ENCODE measurements around the gene SERINC2.

DNA sequence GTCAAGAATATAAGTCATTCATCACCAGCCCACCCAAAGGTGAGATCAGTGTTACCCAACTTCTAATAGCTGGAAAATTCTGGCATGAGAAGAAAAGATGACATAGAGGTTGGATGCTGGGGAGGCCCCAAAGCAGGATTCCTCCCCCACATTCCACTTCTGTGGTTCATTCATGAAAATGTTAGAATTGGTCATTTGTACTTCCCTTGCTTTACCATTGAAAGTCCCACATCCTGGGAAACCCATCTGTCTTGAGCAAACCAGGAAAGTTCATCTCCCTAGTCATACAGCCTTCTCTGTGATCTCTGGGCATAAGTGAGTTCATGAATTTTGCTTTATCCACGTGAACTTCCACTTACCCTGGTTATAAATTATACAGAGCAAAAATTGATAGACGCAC, 66.8 kb downstream of the SERINC2 start:
- TF ChIP-seq, protein P1, sequence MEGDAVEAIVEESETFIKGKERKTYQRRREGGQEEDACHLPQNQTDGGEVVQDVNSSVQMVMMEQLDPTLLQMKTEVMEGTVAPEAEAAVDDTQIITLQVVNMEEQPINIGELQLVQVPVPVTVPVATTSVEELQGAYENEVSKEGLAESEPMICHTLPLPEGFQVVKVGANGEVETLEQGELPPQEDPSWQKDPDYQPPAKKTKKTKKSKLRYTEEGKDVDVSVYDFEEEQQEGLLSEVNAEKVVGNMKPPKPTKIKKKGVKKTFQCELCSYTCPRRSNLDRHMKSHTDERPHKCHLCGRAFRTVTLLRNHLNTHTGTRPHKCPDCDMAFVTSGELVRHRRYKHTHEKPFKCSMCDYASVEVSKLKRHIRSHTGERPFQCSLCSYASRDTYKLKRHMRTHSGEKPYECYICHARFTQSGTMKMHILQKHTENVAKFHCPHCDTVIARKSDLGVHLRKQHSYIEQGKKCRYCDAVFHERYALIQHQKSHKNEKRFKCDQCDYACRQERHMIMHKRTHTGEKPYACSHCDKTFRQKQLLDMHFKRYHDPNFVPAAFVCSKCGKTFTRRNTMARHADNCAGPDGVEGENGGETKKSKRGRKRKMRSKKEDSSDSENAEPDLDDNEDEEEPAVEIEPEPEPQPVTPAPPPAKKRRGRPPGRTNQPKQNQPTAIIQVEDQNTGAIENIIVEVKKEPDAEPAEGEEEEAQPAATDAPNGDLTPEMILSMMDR (IDR thresholded peaks at IDR 0.05): no peak
- no peak for TF ChIP-seq EZH2 (IDR thresholded peaks at IDR 0.05; ENCODE audit: borderline replicate concordance, insufficient read depth, low read depth, low read length, poor library complexity, severe bottlenecking)
